ENCODE measurements around the gene FAM47E. TPM values are rescaled to one million over a fixed set of nuclear protein-coding genes. Genes with fewer than 3 reads are reported as not detected.

Gene FAM47E
- total RNA-seq, 1 experiment from 2014 or later: 0.30 TPM

GRCh38 chr4:76325072-76325471 lies 73.6 kb downstream of the FAM47E start:
- no peak for DNase-seq (ENCODE audit: extremely low read depth, low read depth)

DNA sequence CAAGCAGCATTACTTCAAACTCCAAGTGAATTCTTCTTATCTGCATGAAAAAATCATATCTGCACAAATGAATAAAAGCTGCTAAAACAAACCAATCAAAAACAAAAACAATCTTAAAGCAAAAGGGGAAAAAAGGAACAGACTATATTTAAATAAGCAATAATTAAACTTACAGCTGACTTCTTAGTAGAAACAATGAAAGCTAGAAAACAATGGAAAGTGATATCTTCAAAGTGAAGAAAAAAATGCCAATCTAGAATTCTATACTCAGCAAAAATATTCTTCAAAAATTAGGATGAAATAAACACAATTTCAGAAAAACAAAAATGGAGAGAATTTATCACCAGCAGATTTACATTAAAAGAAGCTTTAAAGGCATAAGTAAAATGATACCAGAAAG lies 75.0 kb downstream of the FAM47E start:
- no peak for DNase-seq (ENCODE audit: extremely low read depth, low read depth)

Other genes with a start within 250 kb of the FAM47E start
- not detected in 2 replicates for gene CXCL9, start 244.2 kb upstream of the FAM47E start, total RNA-seq (2014; rRNA removed; shearing (Covaris generic))
- gene CXCL10, start 228.2 kb upstream of the FAM47E start, total RNA-seq (2014; rRNA removed; shearing (Covaris generic)): not detected in 2 replicates
- not detected in 2 replicates for gene CXCL11, start 215.7 kb upstream of the FAM47E start, total RNA-seq (2014; rRNA removed; shearing (Covaris generic))
- gene ART3, start 177.0 kb upstream of the FAM47E start, total RNA-seq (2014; rRNA removed; shearing (Covaris generic)): not detected in 2 replicates
- 31.7 and 37.3 TPM in 2 replicates for gene NUP54, start 103.3 kb upstream of the FAM47E start, total RNA-seq (2014; rRNA removed; shearing (Covaris generic))
- gene SCARB2, start 37.9 kb upstream of the FAM47E start, total RNA-seq (2014; rRNA removed; shearing (Covaris generic)): 133 and 137 TPM in 2 replicates
- gene STBD1, start 55.0 kb downstream of the FAM47E start, total RNA-seq (2014; rRNA removed; shearing (Covaris generic)): 1.9 and 3.3 TPM in 2 replicates
- gene CCDC158, start 169.4 kb downstream of the FAM47E start, total RNA-seq (2014; rRNA removed; shearing (Covaris generic)): not detected in 2 replicates
- gene SHROOM3, start 183.5 kb downstream of the FAM47E start, total RNA-seq (2014; rRNA removed; shearing (Covaris generic)): 0.40 and 0.58 TPM in 2 replicates

Data from NCI-H460 (cell line).